Liver (tissue), 3 donors: ENCODE results near the gene RTCB.

ENCODE experiments used
- ATF3 ChIP-seq: IDR thresholded peaks from 2 replicates; pipeline ENCODE4 v1.6.1; 2016; ENCODE audit warnings: antibody characterized with exemption
- CTCF ChIP-seq: fragments of 150-350 bp; IDR thresholded peaks from 2 replicates; pipeline ENCODE4 v1.5.1; 2017; ENCODE audit warnings: improper control_type of control experiment, low read depth, low read length; ENCODE audit not compliant: missing input control
- RAD21 ChIP-seq, 2 donors: IDR thresholded peaks; 2 replicates each; pipeline ENCODE4 v1.6.1; 2016; ENCODE audit warnings: antibody characterized with exemption in 2 of 2, mild to moderate bottlenecking in 2 of 2
- REST ChIP-seq: IDR thresholded peaks from 2 replicates; pipeline ENCODE4 v1.6.1; 2016; ENCODE audit warnings: antibody characterized with exemption, mild to moderate bottlenecking
- donor health status: healthy.
- donor health status: healthy.

- TF ChIP-seq CTCF: no peak
- no peak for TF ChIP-seq ATF3
- TF ChIP-seq RAD21 (IDR thresholded peaks at IDR 0.05): no peak
- TF ChIP-seq REST: no peak
Observed at GRCh38 chr22:32364210-32364609, 47.8 kb downstream of the RTCB start.
